DOHH2 (cell line): ENCODE measurements around the gene SLITRK1.

Experiments
- H3F3A ChIP-seq: fragments of 200-600 bp; sonication (generic), shearing (Covaris generic); 2 replicates; pipeline ENCODE4 v1.6.0; 2016; ENCODE audit warnings: antibody characterized with exemption, mild to moderate bottlenecking; ENCODE audit not compliant: control insufficient read depth, insufficient read depth
- H3K27ac ChIP-seq: fragments of 200-600 bp; sonication (generic); 2 replicates; pipeline ENCODE4 v1.5.1; 2014; ENCODE audit warnings: low read depth, mild to moderate bottlenecking, low read length, moderate library complexity
- H3K27me3 ChIP-seq: fragments of 200-600 bp; sonication (generic); 2 replicates; pipeline ENCODE4 v1.6.1; 2014; ENCODE audit warnings: mild to moderate bottlenecking, low read length, mixed read lengths; ENCODE audit not compliant: control insufficient read depth
- H3K36me3 ChIP-seq: fragments of 200-600 bp; sonication (generic); 2 replicates; pipeline ENCODE4 v1.6.1; 2014; ENCODE audit warnings: mild to moderate bottlenecking, low read length, moderate library complexity, mixed read lengths; ENCODE audit not compliant: control insufficient read depth
- H3K4me1 ChIP-seq: fragments of 200-600 bp; sonication (generic); 2 replicates; pipeline ENCODE4 v1.6.1; 2014; ENCODE audit warnings: mild to moderate bottlenecking, low read length, mixed read lengths; ENCODE audit not compliant: control insufficient read depth
- H3K4me2 ChIP-seq: fragments of 200-600 bp; sonication (generic); 2 replicates; pipeline ENCODE4 v1.6.0; 2014; ENCODE audit warnings: mild to moderate bottlenecking, low read length, moderate library complexity
- H3K4me3 ChIP-seq: fragments of 200-600 bp; sonication (generic); 2 replicates; pipeline ENCODE4 v1.5.1; 2014; ENCODE audit warnings: mild to moderate bottlenecking, low read length, mixed read lengths
- H3K79me2 ChIP-seq: fragments of 200-600 bp; sonication (generic); 2 replicates; pipeline ENCODE4 v1.6.1; 2014; ENCODE audit warnings: mild to moderate bottlenecking, low read length, mixed read lengths; ENCODE audit not compliant: control insufficient read depth
- H3K9me2 ChIP-seq: fragments of 200-600 bp; sonication (generic); replicated peaks from 2 replicates; pipeline ENCODE4 v1.6.1; 2014; ENCODE audit warnings: mild to moderate bottlenecking, low read length, mixed read lengths; ENCODE audit not compliant: control insufficient read depth
- H3K9me3 ChIP-seq: fragments of 200-600 bp; sonication (generic); 2 replicates; pipeline ENCODE4 v1.6.1; 2014; ENCODE audit warnings: antibody characterized with exemption, low read length, mixed read lengths; ENCODE audit not compliant: control insufficient read depth, insufficient read depth
- H4K20me1 ChIP-seq: fragments of 200-600 bp; sonication (generic); 2 replicates; pipeline ENCODE4 v1.6.0; 2014; ENCODE audit warnings: low read depth, mild to moderate bottlenecking, antibody characterized with exemption, low read length, moderate library complexity; ENCODE audit not compliant: control insufficient read depth, insufficient read depth
- EZH2phosphoT487 ChIP-seq: fragments of 200-600 bp; sonication (generic); IDR thresholded peaks from 2 replicates; pipeline ENCODE4 v1.6.1; 2017; ENCODE audit warnings: borderline replicate concordance, mild to moderate bottlenecking, antibody characterized with exemption, low read length, moderate library complexity, mixed read lengths
- TF ChIP-seq, protein P1 (sequence below): fragments of 200-600 bp; sonication (generic); IDR thresholded peaks from one replicate; pipeline ENCODE4 v1.5.1; 2014; ENCODE audit warnings: antibody characterized with exemption, mild to moderate bottlenecking, low read depth, low read length; ENCODE audit not compliant: poor library complexity, severe bottlenecking

SLITRK1 gene

DNA sequence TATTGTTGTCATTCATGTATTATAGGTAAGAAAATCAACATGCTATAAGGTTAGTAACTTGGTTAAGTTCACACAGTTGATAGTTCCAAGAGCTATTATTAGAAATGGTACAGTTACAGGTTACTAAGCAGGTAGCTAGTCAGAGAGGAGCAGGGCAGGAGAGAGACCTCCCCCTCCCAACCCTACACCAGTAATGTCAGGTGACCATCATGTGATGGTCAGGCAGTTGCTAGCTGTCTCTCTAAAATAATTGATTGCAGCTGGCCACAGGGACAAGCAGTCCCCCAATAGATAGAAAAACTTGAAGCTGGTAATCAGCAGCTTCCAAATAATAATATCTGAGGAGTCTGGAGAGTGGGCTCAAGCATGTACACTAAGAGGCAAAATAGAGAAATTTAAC is 14.6 kb downstream of the SLITRK1 start:
- Histone ChIP-seq H3K9me3 (no peaks in the 10 kb centered on the region), H3K79me2 (no peaks in the 10 kb centered on the region), H3K36me3 (no peaks in the 10 kb centered on the region), H3K4me1 (no peaks in the 10 kb centered on the region), H4K20me1 (no peaks in the 10 kb centered on the region), H3K4me3 (no peak overlapping the region), H3F3A (no peaks in the 10 kb centered on the region), H3K27ac (no peak overlapping the region), H3K27me3 (no peaks in the 10 kb centered on the region), H3K4me2 (no peak overlapping the region), H3K9me2 (no peaks in the 10 kb centered on the region)
- TF ChIP-seq EZH2phosphoT487 = no peak
- TF ChIP-seq, protein P1, sequence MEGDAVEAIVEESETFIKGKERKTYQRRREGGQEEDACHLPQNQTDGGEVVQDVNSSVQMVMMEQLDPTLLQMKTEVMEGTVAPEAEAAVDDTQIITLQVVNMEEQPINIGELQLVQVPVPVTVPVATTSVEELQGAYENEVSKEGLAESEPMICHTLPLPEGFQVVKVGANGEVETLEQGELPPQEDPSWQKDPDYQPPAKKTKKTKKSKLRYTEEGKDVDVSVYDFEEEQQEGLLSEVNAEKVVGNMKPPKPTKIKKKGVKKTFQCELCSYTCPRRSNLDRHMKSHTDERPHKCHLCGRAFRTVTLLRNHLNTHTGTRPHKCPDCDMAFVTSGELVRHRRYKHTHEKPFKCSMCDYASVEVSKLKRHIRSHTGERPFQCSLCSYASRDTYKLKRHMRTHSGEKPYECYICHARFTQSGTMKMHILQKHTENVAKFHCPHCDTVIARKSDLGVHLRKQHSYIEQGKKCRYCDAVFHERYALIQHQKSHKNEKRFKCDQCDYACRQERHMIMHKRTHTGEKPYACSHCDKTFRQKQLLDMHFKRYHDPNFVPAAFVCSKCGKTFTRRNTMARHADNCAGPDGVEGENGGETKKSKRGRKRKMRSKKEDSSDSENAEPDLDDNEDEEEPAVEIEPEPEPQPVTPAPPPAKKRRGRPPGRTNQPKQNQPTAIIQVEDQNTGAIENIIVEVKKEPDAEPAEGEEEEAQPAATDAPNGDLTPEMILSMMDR = no peak

DNA sequence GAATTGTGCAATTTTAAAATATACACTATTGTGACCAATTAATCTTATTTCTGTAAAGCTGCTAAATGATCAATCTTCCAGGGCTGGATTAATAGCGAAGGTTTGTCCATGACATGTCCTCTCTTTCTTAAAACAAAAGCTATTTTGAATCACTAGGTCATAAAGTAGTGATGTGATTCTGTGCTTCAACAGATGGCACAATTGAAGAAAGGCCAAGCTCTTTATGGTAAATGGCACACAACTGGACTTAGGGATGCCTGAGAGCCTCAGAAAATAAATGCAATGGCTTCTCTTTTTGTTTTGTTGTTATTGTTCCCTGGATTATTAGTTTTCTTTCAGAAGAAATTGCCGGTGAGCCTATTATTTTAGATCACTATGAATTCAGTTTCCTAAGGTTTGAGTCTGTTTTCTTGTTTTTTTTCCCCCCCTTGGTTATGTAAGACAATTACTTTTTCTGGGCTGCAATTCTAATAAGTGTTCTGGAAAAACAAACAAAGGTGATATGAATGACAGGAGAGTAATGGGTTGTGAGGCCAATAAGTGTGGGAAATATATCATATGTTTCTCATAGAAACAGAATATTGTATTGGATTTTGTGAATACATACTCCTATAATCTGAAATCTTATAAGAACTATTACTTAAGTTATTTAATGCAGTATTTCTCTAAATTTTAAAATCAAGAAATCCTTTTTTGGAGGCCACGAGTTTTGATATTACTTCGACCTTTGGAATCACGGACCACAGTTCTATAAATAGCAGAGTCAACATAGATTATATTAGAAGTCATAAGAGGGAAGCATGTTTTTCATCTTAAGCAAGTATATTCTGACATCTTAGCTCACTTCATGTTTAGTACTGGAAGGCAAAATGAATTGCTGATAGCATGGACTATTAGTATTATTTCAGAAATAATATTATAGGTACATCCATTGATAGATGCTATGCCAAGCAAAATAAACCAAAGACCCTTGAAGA is 16.8 kb downstream of the SLITRK1 start:
- Histone ChIP-seq H3K4me3 (no peak overlapping the region), H3K79me2 (no peaks in the 10 kb centered on the region), H4K20me1 (no peaks in the 10 kb centered on the region), H3K4me2 (no peak overlapping the region), H3F3A (no peaks in the 10 kb centered on the region), H3K9me2 (no peaks in the 10 kb centered on the region), H3K9me3 (peaks cover 3% of the 10 kb centered on the region; the same call in 1 of the 2 replicates), H3K4me1 (no peaks in the 10 kb centered on the region), H3K27me3 (no peaks in the 10 kb centered on the region), H3K27ac (no peak overlapping the region), H3K36me3 (no peaks in the 10 kb centered on the region)
- TF ChIP-seq EZH2phosphoT487 = no peak
- TF ChIP-seq, protein P1 = no peak

DNA sequence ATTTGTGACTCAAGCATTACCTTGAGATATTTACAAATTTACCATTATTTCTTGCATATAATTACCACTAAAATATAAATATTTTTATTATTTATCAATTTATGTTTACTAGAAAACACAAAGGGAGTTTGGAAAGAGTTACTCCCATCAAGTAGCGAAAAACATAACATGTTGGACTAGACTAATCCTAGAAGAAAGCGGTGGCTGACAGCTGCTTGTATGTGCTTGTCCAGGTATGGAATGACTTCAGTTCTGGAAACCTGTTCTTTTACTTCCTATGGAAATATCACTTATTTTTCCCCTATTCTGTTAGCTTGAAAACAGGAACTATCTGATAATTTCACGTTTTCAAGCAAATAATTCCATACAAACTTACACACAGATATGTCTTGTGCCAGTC is 28.5 kb downstream of the SLITRK1 start:
- Histone ChIP-seq H3K4me2 (no peak overlapping the region), H3K9me2 (no peaks in the 10 kb centered on the region), H4K20me1 (no peaks in the 10 kb centered on the region), H3K36me3 (no peaks in the 10 kb centered on the region), H3K4me3 (no peak overlapping the region), H3K79me2 (no peaks in the 10 kb centered on the region), H3F3A (no peaks in the 10 kb centered on the region), H3K4me1 (no peaks in the 10 kb centered on the region), H3K27ac (no peak overlapping the region), H3K9me3 (no peaks in the 10 kb centered on the region), H3K27me3 (no peaks in the 10 kb centered on the region)
- TF ChIP-seq, protein P1 = no peak
- no peak for TF ChIP-seq EZH2phosphoT487
